ENCODE data around the gene ANKRD29. TPM values are rescaled to one million over a fixed set of nuclear protein-coding genes. Genes with fewer than 3 reads are reported as not detected.
"Not testable (repeated sequence)": the region's sequence is repeated elsewhere in the genome, so short reads cannot be mapped to it uniquely, and the experiment has no call there.

The ANKRD29 gene
- total RNA-seq, 6 donors from 2014 or later, result 50.4 to 150 (median 85.8) TPM

DNA sequence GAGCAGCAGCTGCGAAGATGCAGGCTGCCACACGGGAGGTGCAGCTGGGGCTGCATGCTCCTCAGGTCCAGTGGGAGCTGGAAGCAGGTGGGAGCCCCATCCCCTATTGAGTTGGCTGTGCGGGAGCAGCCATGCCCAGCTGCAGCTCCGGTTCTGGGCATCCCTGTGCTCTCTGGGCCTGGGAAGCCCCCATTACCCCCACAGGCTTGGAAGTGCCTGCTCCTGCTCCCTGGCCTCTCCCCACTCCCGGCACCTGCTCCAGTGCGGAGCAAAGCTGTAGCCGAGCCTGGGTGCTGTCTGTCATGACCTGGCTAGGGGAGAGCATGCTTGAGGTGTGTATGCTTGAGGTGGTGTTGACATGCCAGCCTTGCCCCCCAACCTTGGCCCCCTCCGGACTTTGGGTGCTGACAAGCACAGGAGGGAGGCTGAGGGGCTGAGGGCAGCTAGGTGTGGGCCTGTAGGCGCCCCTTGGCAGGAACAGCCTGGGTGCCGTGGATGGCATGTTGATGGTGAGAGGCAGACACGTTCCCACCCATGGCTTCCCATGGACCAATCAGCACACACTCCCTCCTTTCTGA, 21.5 kb downstream of the ANKRD29 start:
- WGBS, 2 donors, result 92% methylated on average over 10 of the region's 11 CpGs; no CpG with 5 or more reads in 1 of the 2 donors
- no peak overlapping the region for H3K4me3 ChIP-seq
- no peaks in the 10 kb centered on the region for H3K27me3 ChIP-seq
- DNase-seq (peak in 1 of 2 donors; percentile 58), ATAC-seq (ENCODE audit: low FRiP score in 2 of 2) (peak in 1 of 2 donors; percentile 36)
- H3K27ac ChIP-seq, result peak overlapping the region in 1 of 4 donors; percentile 30
- no peaks in the 10 kb centered on the region for H3K36me3 ChIP-seq
- TF ChIP-seq POLR2AphosphoS5 (IDR thresholded peaks at IDR 0.05), result no peak
- no peak for TF ChIP-seq EP300 (IDR thresholded peaks at IDR 0.05)
- no peak for TF ChIP-seq POLR2A (IDR thresholded peaks at IDR 0.05)
- TF ChIP-seq, protein P1, sequence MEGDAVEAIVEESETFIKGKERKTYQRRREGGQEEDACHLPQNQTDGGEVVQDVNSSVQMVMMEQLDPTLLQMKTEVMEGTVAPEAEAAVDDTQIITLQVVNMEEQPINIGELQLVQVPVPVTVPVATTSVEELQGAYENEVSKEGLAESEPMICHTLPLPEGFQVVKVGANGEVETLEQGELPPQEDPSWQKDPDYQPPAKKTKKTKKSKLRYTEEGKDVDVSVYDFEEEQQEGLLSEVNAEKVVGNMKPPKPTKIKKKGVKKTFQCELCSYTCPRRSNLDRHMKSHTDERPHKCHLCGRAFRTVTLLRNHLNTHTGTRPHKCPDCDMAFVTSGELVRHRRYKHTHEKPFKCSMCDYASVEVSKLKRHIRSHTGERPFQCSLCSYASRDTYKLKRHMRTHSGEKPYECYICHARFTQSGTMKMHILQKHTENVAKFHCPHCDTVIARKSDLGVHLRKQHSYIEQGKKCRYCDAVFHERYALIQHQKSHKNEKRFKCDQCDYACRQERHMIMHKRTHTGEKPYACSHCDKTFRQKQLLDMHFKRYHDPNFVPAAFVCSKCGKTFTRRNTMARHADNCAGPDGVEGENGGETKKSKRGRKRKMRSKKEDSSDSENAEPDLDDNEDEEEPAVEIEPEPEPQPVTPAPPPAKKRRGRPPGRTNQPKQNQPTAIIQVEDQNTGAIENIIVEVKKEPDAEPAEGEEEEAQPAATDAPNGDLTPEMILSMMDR (IDR thresholded peaks at IDR 0.05), result no peak
- peaks cover 0 to 5% (median 0%) of the 10 kb centered on the region in 4 donors for H3K4me1 ChIP-seq
- peaks cover 0 to 4% (median 0%) of the 10 kb centered on the region in 4 donors for H3K9me3 ChIP-seq

DNA sequence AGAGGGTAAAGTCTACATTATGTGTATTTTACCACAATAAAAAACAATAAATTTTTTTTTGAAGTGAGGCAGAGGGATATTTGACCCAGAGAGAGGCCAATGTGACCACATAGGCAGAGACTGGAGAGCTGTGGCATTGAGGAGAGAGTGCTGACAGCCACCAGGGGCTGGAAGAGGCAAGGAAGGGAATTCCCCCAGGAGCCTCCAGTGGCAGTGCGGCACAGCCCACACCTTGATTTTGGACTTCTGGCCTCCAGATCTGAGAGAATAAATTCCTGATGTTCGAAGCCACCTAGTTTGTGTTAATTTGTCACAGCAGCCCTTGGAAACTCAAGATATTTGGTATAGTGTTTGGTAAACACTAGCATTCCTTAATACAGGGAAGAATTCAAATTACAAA, 22.7 kb downstream of the ANKRD29 start:
- no peak overlapping the region for H3K27ac ChIP-seq
- peak in 1 of 2 donors; percentile 45 for ATAC-seq (ENCODE audit: low FRiP score in 2 of 2)
- no peak for TF ChIP-seq POLR2AphosphoS5 (IDR thresholded peaks at IDR 0.05)
- TF ChIP-seq, protein P1 (IDR thresholded peaks at IDR 0.05), result peak in 2 of 6 experiments; percentile 11 to 22
- H3K36me3 ChIP-seq, result no peaks in the 10 kb centered on the region
- WGBS, 2 donors, result 55 to 65% methylated on average over 2 of the region's 2 CpGs
- no peak for DNase-seq
- no peaks in the 10 kb centered on the region for H3K27me3 ChIP-seq
- H3K4me3 ChIP-seq, result no peak overlapping the region
- peaks cover 0 to 4% (median 0%) of the 10 kb centered on the region in 4 donors for H3K9me3 ChIP-seq
- H3K4me1 ChIP-seq, result peaks cover 0 to 5% (median 0%) of the 10 kb centered on the region in 4 donors

DNA sequence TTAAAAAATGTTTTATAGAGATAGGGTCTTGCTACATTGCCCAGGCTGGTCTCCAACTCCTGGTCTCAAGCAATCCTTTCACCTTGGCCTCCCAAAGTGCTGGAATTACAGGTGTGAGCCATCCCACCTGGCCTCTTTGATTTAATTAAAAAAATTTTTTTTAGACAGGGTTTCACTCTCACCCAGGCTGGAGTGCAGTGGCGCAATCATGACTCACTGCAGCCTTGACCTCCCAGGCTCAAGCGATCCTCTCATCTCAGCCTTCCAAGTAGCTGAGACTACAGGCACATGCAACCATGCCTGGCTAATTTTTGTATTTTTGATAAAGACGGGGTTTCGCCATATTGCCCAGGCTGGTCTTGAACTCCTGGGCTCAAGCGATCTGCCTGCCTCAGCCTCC, 26.3 kb downstream of the ANKRD29 start:
- DNase-seq, result peak in 1 of 2 donors; percentile 49
- H3K9me3 ChIP-seq; H3K4me3 ChIP-seq; H3K27me3 ChIP-seq; H3K4me1 ChIP-seq; H3K36me3 ChIP-seq; ATAC-seq (ENCODE audit: low FRiP score in 2 of 2); H3K27ac ChIP-seq: not testable (repeated sequence)
- 83 to 87% methylated on average over 5 of the region's 5 CpGs for WGBS, 2 donors

DNA sequence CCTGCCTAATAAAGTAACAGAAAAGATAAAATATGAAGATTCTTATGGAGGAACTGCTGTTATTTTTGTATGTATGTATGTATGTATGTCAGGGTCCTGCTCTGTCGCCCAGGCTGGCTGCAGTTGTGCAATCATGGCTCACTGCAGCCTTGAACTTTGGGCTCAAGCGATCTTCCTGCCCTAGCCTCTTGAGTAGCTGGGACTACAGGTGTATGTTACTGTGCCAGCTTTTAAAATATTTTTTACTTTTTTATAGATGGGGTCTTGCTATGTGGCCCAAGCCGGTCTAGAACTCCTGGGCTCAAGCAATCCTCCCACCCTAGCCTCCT, 26.7 kb downstream of the ANKRD29 start:
- Histone ChIP-seq H3K36me3 (no peaks in the 10 kb centered on the region), H3K9me3 (no peaks in the 10 kb centered on the region), H3K4me1 (no peaks in the 10 kb centered on the region), H3K27ac (no peak overlapping the region), H3K27me3 (no peaks in the 10 kb centered on the region), H3K4me3 (no peak overlapping the region)
- 77 to 79% methylated on average over 3 of the region's 3 CpGs for WGBS, 2 donors
- ATAC-seq (ENCODE audit: low FRiP score in 2 of 2), result no peak
- DNase-seq, result no peak
- no peak for TF ChIP-seq EP300 (IDR thresholded peaks at IDR 0.05)
- no peak for TF ChIP-seq POLR2A (IDR thresholded peaks at IDR 0.05)

DNA sequence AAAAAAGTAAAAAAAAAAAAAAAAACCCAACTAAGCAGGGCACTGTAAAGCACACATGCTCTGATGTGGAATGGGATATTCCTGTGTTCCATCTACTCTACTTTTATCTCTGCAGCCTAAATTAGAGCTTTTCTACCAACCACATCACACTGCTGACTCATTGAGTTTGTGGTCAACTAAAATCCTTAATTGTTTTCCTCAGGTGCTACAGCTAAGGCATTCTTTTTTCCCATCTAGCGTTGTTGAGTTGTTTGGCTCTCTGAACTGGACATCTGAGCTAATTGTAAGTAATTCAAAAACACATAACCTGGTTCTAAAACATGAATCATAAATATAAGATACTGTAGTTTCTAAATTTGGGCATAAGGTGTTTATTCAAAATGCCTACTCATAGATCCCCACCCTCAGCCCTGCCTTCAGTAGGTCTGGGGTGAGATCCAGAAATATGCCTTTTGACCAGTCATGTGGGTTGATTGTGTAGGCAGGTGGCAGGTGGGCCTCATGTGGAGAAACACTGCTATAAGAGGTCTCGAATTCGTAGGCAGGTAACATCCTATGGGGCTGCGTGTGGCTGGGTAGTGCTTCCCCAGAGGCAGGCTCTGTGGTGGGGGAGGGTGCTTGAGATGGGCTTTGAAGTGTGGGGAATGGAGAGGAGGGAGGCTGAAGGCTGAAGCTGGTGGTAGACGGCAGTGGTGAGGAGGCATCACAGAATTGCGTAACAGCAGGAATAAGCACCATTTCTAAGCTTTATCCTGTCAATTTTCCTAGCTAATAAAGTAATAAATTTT, 27.2 kb downstream of the ANKRD29 start:
- Histone ChIP-seq H3K4me3 (no peak overlapping the region), H3K27ac (no peak overlapping the region), H3K27me3 (no peaks in the 10 kb centered on the region), H3K36me3 (no peaks in the 10 kb centered on the region), H3K9me3 (no peaks in the 10 kb centered on the region), H3K4me1 (no peaks in the 10 kb centered on the region)
- no peak for ATAC-seq (ENCODE audit: low FRiP score in 2 of 2)
- DNase-seq, result no peak
- TF ChIP-seq, protein P1 (IDR thresholded peaks at IDR 0.05), result no peak
- TF ChIP-seq POLR2A (IDR thresholded peaks at IDR 0.05) (no peak), EP300 (IDR thresholded peaks at IDR 0.05) (no peak), POLR2AphosphoS5 (IDR thresholded peaks at IDR 0.05) (no peak)
- WGBS, 2 donors, result 57 to 68% methylated on average over 6 of the region's 6 CpGs
